MM.1S (cell line): ENCODE measurements around the gene HAO2.
"Not testable (repeated sequence)": the region's sequence is repeated elsewhere in the genome, so short reads cannot be mapped to it uniquely, and the experiment has no call there.

Experiments used
- DNase-seq: peaks from one replicate; pipeline ENCODE4 v3.0.0-alpha.2; 2015
- H2AFZ ChIP-seq: fragments of 300-600 bp; sonication (generic); 2 replicates; pipeline ENCODE4 v1.6.0; 2016; ENCODE audit warnings: antibody characterized with exemption, low read length
- H3F3A ChIP-seq: fragments of 300-600 bp; sonication (generic); 2 replicates; pipeline ENCODE4 v1.6.1; 2016; ENCODE audit warnings: mild to moderate bottlenecking, antibody characterized with exemption, low read length, moderate library complexity, mixed read lengths; ENCODE audit not compliant: insufficient read depth
- H3K27ac ChIP-seq: fragments of 300-600 bp; sonication (generic); 2 replicates; pipeline ENCODE4 v1.5.1; 2016; ENCODE audit warnings: mild to moderate bottlenecking, low read length
- H3K27me3 ChIP-seq: fragments of 300-600 bp; sonication (generic); replicated peaks from 2 replicates; pipeline ENCODE4 v1.6.0; 2016; ENCODE audit warnings: low read length; ENCODE audit not compliant: insufficient read depth
- H3K36me3 ChIP-seq: fragments of 300-600 bp; sonication (generic); replicated peaks from 2 replicates; pipeline ENCODE4 v1.6.1; 2016; ENCODE audit warnings: mild to moderate bottlenecking, low read length, mixed read lengths; ENCODE audit not compliant: insufficient read depth
- H3K4me1 ChIP-seq: fragments of 300-600 bp; sonication (generic); 2 replicates; pipeline ENCODE4 v1.6.1; 2016; ENCODE audit warnings: low read length, mixed read lengths
- H3K4me2 ChIP-seq: fragments of 300-600 bp; sonication (generic); 2 replicates; pipeline ENCODE4 v1.6.0; 2016; ENCODE audit warnings: low read depth, low read length
- H3K4me3 ChIP-seq: fragments of 300-600 bp; sonication (generic); 2 replicates; pipeline ENCODE4 v1.5.1; 2016; ENCODE audit warnings: low read length, mixed read lengths
- H3K79me2 ChIP-seq: fragments of 300-600 bp; sonication (generic); 2 replicates; pipeline ENCODE4 v1.6.1; 2016; ENCODE audit warnings: mixed run types, low read length, mixed read lengths
- H3K9ac ChIP-seq: fragments of 300-600 bp; sonication (generic); 2 replicates; pipeline ENCODE4 v1.6.1; 2016; ENCODE audit warnings: low read length, mixed read lengths
- H3K9me2 ChIP-seq: fragments of 300-600 bp; sonication (generic); replicated peaks from 2 replicates; pipeline ENCODE4 v1.6.1; 2016; ENCODE audit warnings: mild to moderate bottlenecking, low read length, mixed read lengths; ENCODE audit not compliant: insufficient read depth
- H3K9me3 ChIP-seq: fragments of 300-600 bp; sonication (generic); replicated peaks from 2 replicates; pipeline ENCODE4 v1.6.1; 2016; ENCODE audit warnings: mild to moderate bottlenecking, low read length, mixed read lengths; ENCODE audit not compliant: insufficient read depth
- H4K20me1 ChIP-seq: fragments of 300-600 bp; sonication (generic); 2 replicates; pipeline ENCODE4 v1.6.1; 2016; ENCODE audit warnings: mild to moderate bottlenecking, low read length, moderate library complexity, mixed read lengths; ENCODE audit not compliant: insufficient read depth
- CTCF ChIP-seq: fragments of 300-600 bp; sonication (generic); IDR thresholded peaks from 2 replicates; pipeline ENCODE4 v1.5.1; 2016; ENCODE audit warnings: antibody characterized with exemption, low read length, mixed read lengths
- EZH2 ChIP-seq: fragments of 300-600 bp; sonication (generic); optimal IDR thresholded peaks from 2 replicates; pipeline ENCODE3; 2017; ENCODE audit warnings: low read depth, mild to moderate bottlenecking, antibody characterized with exemption, low read length, mixed read lengths
- EZH2phosphoT487 ChIP-seq: fragments of 300-600 bp; sonication (generic); IDR thresholded peaks from 2 replicates; pipeline ENCODE4 v1.6.1; 2018; ENCODE audit warnings: antibody characterized with exemption, low read length

The HAO2 gene

GRCh38 chr1:119333163-119333896 lies 35.3 kb upstream of the HAO2 start:
- Histone ChIP-seq H3K9ac (no peak overlapping the region), H3K36me3 (no peaks in the 10 kb centered on the region), H3K27me3 (no peaks in the 10 kb centered on the region), H3K9me2 (no peaks in the 10 kb centered on the region), H4K20me1 (no peaks in the 10 kb centered on the region), H3K9me3 (no peaks in the 10 kb centered on the region), H3K79me2 (no peaks in the 10 kb centered on the region), H3K4me2 (no peak overlapping the region), H3F3A (no peaks in the 10 kb centered on the region), H3K27ac (no peak overlapping the region), H2AFZ (no peak overlapping the region), H3K4me1 (no peaks in the 10 kb centered on the region), H3K4me3 (no peak overlapping the region)
- no peak for DNase-seq
- no peak for TF ChIP-seq EZH2phosphoT487
- no peak for TF ChIP-seq CTCF
- no peak for TF ChIP-seq EZH2

DNA sequence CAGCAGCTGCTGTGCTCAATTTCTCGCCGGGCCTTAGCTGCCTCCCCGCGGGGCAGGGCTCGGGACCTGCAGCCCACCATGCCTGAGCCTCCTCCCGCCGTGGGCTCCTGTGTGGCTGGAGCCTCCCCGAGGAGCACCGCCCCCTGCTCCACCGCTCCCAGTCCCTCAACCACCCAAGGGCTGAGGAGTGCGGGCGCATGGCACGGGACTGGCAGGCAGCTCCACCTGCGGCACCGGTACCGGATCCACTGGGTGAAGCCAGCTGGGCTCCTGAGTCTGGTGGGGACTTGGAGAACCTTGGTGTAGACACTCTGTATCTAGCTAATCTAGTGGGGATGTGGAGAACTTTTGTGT lies 34.7 kb upstream of the HAO2 start:
- not testable (repeated sequence) for H4K20me1 ChIP-seq, DNase-seq, H3K36me3 ChIP-seq, H3K27me3 ChIP-seq, H3K27ac ChIP-seq, H3K9me2 ChIP-seq, H3K4me2 ChIP-seq, H3K9ac ChIP-seq, H3K9me3 ChIP-seq, H3K4me1 ChIP-seq, H3K4me3 ChIP-seq, H3K79me2 ChIP-seq, H2AFZ ChIP-seq, H3F3A ChIP-seq

DNA sequence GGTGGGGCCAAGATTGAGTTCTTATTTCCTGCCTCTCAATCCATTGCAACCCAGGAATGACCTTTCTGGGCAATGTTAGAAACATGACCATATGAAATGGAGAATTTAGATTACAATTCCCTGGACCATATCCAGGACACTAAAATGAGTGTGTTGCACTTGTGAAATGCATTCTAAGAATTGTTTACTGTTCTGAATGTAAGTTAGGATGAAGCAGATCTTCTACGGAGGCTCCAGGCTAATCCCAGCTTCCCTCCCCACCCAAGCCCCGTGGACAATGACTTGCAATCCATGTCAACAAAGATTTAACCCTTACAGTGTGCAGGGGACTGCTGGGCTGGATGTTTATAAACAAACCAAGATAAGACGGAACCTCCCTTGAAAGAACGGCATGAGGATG lies 31.7 kb upstream of the HAO2 start:
- Histone ChIP-seq H3K9ac (no peak overlapping the region), H2AFZ (no peak overlapping the region), H3K79me2 (no peaks in the 10 kb centered on the region), H3K9me3 (no peaks in the 10 kb centered on the region), H3K4me1 (no peaks in the 10 kb centered on the region), H3F3A (no peaks in the 10 kb centered on the region), H3K27me3 (no peaks in the 10 kb centered on the region), H3K36me3 (no peaks in the 10 kb centered on the region), H4K20me1 (no peaks in the 10 kb centered on the region), H3K27ac (no peak overlapping the region), H3K4me3 (no peak overlapping the region), H3K4me2 (no peak overlapping the region), H3K9me2 (no peaks in the 10 kb centered on the region)
- TF ChIP-seq EZH2phosphoT487: no peak
- TF ChIP-seq EZH2: no peak
- TF ChIP-seq CTCF: no peak
- no peak for DNase-seq

DNA sequence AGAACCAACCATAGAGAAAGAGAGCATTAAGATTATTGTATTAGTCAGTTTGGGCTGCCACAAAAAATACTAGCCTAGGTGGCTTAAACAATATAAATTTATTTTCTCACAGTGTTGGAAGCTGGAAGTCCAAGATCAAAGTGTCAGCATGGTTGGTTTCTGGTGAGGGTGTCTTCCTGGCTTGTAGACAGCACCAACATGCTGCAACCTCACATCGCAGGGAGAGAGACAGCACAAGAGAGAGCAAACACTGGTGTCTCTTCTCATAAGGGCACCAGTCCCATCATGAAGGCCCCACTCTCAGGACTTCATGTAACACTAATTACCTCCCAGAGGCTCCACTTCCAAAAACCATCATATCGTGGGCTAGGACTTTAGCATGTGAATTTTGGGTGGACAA lies 30.6 kb upstream of the HAO2 start:
- Histone ChIP-seq H3K36me3 (no peaks in the 10 kb centered on the region), H3F3A (no peaks in the 10 kb centered on the region), H3K27ac (no peak overlapping the region), H3K9me2 (no peaks in the 10 kb centered on the region), H3K9ac (no peak overlapping the region), H3K4me1 (no peaks in the 10 kb centered on the region), H3K4me2 (no peak overlapping the region), H2AFZ (no peak overlapping the region), H4K20me1 (no peaks in the 10 kb centered on the region), H3K4me3 (no peak overlapping the region), H3K9me3 (no peaks in the 10 kb centered on the region), H3K27me3 (no peaks in the 10 kb centered on the region), H3K79me2 (no peaks in the 10 kb centered on the region)
- no peak for TF ChIP-seq EZH2
- TF ChIP-seq EZH2phosphoT487: no peak
- no peak for TF ChIP-seq CTCF
- no peak for DNase-seq
